ENCODE data around the gene MBD6. TPM values are rescaled to one million over a fixed set of nuclear protein-coding genes. Genes with fewer than 3 reads are reported as not detected.
"Not testable (repeated sequence)": the region's sequence is repeated elsewhere in the genome, so short reads cannot be mapped to it uniquely, and the experiment has no call there.

MBD6 gene
- total RNA-seq, 4 donors from 2014 or later, result 14.9 to 138 (median 17.1) TPM

DNA sequence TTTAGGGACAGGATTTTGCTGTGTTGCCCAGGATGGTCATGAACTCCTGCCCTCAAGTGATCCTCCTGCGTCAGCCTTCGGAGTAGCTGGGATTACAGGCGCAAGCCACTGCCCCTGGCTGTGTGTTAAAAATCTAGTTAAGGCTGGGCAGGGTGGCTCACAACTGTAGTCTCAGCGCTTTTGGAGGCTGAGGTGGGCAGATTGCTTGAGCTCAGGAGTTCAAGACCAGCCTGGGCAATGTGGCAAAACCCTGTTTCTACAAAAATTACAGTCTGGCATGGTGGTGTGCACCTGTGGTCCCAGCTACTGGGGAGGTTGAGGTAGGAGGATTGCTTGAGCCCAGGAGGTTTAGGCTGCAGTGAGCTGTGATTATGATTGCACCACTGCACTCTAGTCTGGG, 11.5 kb upstream of the MBD6 start:
- no peaks in the 10 kb centered on the region for H3K27me3 ChIP-seq
- TF ChIP-seq, protein P1, sequence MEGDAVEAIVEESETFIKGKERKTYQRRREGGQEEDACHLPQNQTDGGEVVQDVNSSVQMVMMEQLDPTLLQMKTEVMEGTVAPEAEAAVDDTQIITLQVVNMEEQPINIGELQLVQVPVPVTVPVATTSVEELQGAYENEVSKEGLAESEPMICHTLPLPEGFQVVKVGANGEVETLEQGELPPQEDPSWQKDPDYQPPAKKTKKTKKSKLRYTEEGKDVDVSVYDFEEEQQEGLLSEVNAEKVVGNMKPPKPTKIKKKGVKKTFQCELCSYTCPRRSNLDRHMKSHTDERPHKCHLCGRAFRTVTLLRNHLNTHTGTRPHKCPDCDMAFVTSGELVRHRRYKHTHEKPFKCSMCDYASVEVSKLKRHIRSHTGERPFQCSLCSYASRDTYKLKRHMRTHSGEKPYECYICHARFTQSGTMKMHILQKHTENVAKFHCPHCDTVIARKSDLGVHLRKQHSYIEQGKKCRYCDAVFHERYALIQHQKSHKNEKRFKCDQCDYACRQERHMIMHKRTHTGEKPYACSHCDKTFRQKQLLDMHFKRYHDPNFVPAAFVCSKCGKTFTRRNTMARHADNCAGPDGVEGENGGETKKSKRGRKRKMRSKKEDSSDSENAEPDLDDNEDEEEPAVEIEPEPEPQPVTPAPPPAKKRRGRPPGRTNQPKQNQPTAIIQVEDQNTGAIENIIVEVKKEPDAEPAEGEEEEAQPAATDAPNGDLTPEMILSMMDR (IDR thresholded peaks at IDR 0.05), result no peak
- no peak for TF ChIP-seq POLR2A (IDR thresholded peaks at IDR 0.05)
- DNase-seq, result no peak
- no peak overlapping the region for H3K27ac ChIP-seq
- no peak overlapping the region for H3K4me3 ChIP-seq
- no peaks in the 10 kb centered on the region for H3K36me3 ChIP-seq
- H3K9me3 ChIP-seq, result no peaks in the 10 kb centered on the region
- H3K4me1 ChIP-seq, result no peaks in the 10 kb centered on the region
- intact Hi-C loops (cut with DNase I; ENCODE audit: low total_unique reads), result no loop called here

DNA sequence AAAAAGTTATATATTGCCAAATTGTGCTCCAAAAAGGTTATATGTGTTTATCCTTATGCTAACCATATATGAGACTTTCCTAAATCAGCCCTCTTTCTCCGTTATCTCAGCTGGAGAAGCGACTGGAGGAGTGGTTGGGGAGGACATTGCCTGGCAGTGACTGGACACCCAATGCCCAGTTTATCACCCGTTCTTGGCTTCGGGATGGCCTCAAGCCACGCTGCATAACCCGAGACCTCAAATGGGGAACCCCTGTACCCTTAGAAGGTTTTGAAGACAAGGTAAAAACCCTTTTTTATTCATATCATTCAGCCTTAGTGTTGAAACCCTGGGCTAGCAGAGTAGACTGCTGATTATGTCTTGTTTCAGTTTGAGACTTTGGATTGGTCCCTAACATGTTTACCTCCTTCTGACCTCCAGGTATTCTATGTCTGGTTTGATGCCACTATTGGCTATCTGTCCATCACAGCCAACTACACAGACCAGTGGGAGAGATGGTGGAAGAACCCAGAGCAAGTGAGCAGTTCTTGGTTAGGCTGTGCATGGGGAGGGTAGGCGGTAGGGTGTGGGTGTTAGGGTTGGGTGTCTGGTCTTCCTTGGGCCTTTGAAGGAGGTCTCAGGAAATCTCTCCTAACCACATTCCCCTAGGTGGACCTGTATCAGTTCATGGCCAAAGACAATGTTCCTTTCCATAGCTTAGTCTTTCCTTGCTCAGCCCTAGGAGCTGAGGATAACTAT, 10.9 kb upstream of the MBD6 start:
- Histone ChIP-seq H3K27me3 (no peaks in the 10 kb centered on the region), H3K9me3 (no peaks in the 10 kb centered on the region), H3K27ac (no peak overlapping the region), H3K36me3 (no peaks in the 10 kb centered on the region), H3K4me3 (no peak overlapping the region), H3K4me1 (no peaks in the 10 kb centered on the region)
- no peak for TF ChIP-seq POLR2A (IDR thresholded peaks at IDR 0.05)
- TF ChIP-seq, protein P1 (IDR thresholded peaks at IDR 0.05), result no peak
- intact Hi-C loops (cut with DNase I; ENCODE audit: low total_unique reads), result no loop called here
- DNase-seq, result no peak

DNA sequence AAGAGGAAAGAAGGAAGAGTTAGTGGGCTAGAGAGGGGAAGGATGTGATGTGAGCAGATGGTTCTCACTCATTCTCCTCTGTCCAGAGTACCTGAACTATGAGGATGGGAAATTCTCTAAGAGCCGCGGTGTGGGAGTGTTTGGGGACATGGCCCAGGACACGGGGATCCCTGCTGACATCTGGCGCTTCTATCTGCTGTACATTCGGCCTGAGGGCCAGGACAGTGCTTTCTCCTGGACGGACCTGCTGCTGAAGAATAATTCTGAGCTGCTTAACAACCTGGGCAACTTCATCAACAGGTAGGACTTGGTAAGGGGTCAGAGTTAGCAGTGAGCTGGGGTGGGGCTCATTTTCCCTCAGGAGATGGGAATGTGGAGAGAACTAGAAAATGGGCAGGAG, 10.0 kb upstream of the MBD6 start:
- H3K4me1 ChIP-seq, result no peaks in the 10 kb centered on the region
- H3K27ac ChIP-seq, result no peak overlapping the region
- no peak for DNase-seq
- H3K9me3 ChIP-seq, result no peaks in the 10 kb centered on the region
- intact Hi-C loops (cut with DNase I; ENCODE audit: low total_unique reads), result no loop called here
- no peak overlapping the region for H3K4me3 ChIP-seq
- TF ChIP-seq, protein P1 (IDR thresholded peaks at IDR 0.05), result no peak
- TF ChIP-seq POLR2A (IDR thresholded peaks at IDR 0.05), result no peak
- H3K27me3 ChIP-seq, result no peaks in the 10 kb centered on the region
- H3K36me3 ChIP-seq, result no peaks in the 10 kb centered on the region

DNA sequence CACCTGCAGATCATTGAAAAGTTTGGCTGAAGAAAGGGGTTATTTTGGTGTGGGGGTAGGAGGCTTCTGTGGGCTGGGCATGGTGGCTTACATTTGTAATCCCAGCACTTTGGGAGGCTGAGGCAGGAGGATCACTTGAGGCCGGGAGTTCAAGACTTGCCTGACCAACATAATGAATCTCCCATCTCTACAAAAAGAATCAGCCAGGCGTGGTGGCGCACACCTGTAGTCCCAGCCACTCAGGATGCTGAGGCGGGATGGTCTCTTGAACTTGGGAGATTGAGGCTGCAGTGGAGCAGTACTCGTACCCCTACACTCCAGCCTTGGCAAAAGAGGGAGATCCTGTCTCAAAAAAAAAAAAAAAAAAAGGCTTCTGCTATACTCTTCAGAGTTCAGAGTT, 9.4 kb upstream of the MBD6 start:
- Histone ChIP-seq H3K27ac (no peak overlapping the region), H3K36me3 (no peaks in the 10 kb centered on the region), H3K4me1 (no peaks in the 10 kb centered on the region), H3K4me3 (no peak overlapping the region), H3K27me3 (no peaks in the 10 kb centered on the region), H3K9me3 (no peaks in the 10 kb centered on the region)
- no peak for TF ChIP-seq POLR2A (IDR thresholded peaks at IDR 0.05)
- TF ChIP-seq, protein P1 (IDR thresholded peaks at IDR 0.05), result no peak
- intact Hi-C loops (cut with DNase I; ENCODE audit: low total_unique reads), result no loop called here
- no peak for DNase-seq

DNA sequence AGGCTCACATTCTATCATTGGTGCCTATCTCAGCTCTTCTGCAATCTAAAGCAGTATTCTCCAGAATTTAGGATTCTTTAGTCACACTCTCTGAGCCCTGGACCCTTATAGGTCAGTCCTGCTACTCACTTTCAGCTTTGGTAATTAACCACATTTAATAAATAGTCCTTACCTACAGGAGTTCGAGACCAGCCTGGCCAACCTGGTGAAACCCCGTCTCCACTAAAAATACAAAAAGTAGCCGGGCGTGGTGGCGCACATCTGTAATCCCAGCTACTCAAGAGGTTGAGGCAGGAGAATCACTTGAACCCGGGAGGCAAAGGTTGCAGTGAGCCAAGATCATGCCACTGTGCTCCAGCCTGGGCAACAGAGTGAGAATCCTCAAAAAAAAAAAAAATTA, 8.9 kb upstream of the MBD6 start:
- DNase-seq; H3K36me3 ChIP-seq; H3K27ac ChIP-seq; H3K9me3 ChIP-seq; H3K4me1 ChIP-seq; H3K4me3 ChIP-seq; H3K27me3 ChIP-seq; intact Hi-C loops (cut with DNase I; ENCODE audit: low total_unique reads): not testable (repeated sequence)

DNA sequence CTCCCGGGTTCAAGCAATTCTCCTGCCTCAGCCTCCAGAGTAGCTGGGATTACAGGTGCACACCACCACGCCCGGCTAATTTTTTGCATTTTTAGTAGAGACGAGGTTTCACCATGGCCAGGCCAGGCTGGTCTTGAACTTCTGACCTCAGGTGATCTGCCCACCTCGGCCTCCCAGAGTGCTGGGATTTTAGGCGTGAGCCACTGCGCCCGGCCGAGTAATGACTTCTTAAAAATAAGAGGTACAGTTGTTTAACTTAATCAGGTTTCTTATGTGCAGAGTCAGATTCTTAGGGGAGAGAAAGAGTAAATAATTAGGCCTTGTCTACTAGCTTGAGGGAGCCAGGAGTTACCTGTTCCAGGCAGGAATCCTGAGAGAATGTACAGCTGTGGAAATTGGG, 8.4 kb upstream of the MBD6 start:
- H3K36me3 ChIP-seq; H3K9me3 ChIP-seq; intact Hi-C loops (cut with DNase I; ENCODE audit: low total_unique reads); H3K27ac ChIP-seq; H3K27me3 ChIP-seq; H3K4me3 ChIP-seq; DNase-seq; H3K4me1 ChIP-seq: not testable (repeated sequence)

All from uterus (tissue), 4 donors.